WTC11 (cell line): ENCODE measurements around the gene MYPOP. TPM values are rescaled to one million over a fixed set of nuclear protein-coding genes. Genes with fewer than 3 reads are reported as not detected.

Experiments
- ATAC-seq: fragments of 200-7000 bp; cut with Tn5 transposase; 2 replicates; pipeline ENCODE4 v1.10.0; 2021; ENCODE audit warnings: mild to moderate bottlenecking, moderate library complexity
- CTCF ChIA-PET: fragments of 300-600 bp; sonication (Branson Sonifier 250); formaldehyde crosslinking; loops from one replicate; lab custom pipeline; 2021; ENCODE audit warnings: antibody characterized with exemption; lab: Charles Lee
- POLR2A ChIA-PET: fragments of 350-600 bp; sonication (Branson Sonifier 250); formaldehyde crosslinking; loops from one replicate; lab custom pipeline; 2021; ENCODE audit warnings: antibody characterized with exemption; lab: Charles Lee
- DNase-seq: peaks from one replicate; pipeline ENCODE4 v3.0.0; 2021; ENCODE audit warnings: low spot score
- H3K27ac Mint-ChIP-seq: 2 replicates; pipeline ENCODE4 v1.8.0; 2021; ENCODE audit warnings: mixed read lengths
- H3K27me3 Mint-ChIP-seq: 2 replicates; pipeline ENCODE4 v1.8.0; 2021; ENCODE audit warnings: low read depth, mild to moderate bottlenecking, moderate library complexity, mixed read lengths
- H3K36me3 Mint-ChIP-seq: 2 replicates; pipeline ENCODE4 v1.8.0; 2021; ENCODE audit warnings: mixed read lengths
- H3K4me1 Mint-ChIP-seq: 2 replicates; pipeline ENCODE4 v1.8.0; 2022; ENCODE audit warnings: mixed read lengths
- H3K4me3 Mint-ChIP-seq: 2 replicates; pipeline ENCODE4 v1.8.0; 2021; ENCODE audit warnings: mild to moderate bottlenecking, moderate library complexity, mixed read lengths
- H3K9me3 Mint-ChIP-seq: 2 replicates; pipeline ENCODE4 v1.8.0; 2021; ENCODE audit warnings: mixed read lengths
- ATF1 ChIP-seq: sonication (generic); formaldehyde crosslinking; IDR thresholded peaks from 2 replicates; pipeline ENCODE4 v1.8.1; 2023; ENCODE audit warnings: mild to moderate bottlenecking, moderate library complexity, missing genetic modification reagents
- CREB1 ChIP-seq: sonication (generic); formaldehyde crosslinking; IDR thresholded peaks from 2 replicates; pipeline ENCODE4 v1.8.0; 2023; ENCODE audit warnings: mild to moderate bottlenecking, missing genetic modification reagents
- EMX1 ChIP-seq: fragments of 250-450 bp; sonication (Bioruptor Pico); IDR thresholded peaks from 2 replicates; pipeline ENCODE4 v1.8.0; 2021; ENCODE audit warnings: mild to moderate bottlenecking
- ESRRA ChIP-seq: sonication (generic); formaldehyde crosslinking; IDR thresholded peaks from 2 replicates; pipeline ENCODE4 v1.8.1; 2022; ENCODE audit warnings: mild to moderate bottlenecking, missing genetic modification reagents, borderline replicate concordance
- FOXP1 ChIP-seq: sonication (generic); formaldehyde crosslinking; IDR thresholded peaks from 2 replicates; pipeline ENCODE4 v1.8.0; 2022; ENCODE audit warnings: missing genetic modification reagents, mild to moderate bottlenecking, moderate library complexity, borderline replicate concordance
- GRHL2 ChIP-seq: fragments of 250-450 bp; sonication (Bioruptor Pico); IDR thresholded peaks from 2 replicates; pipeline ENCODE4 v1.8.0; 2022; ENCODE audit warnings: mild to moderate bottlenecking, moderate library complexity; ENCODE audit not compliant: insufficient replicate concordance, severe bottlenecking
- JUN ChIP-seq: sonication (generic); formaldehyde crosslinking; IDR thresholded peaks from 2 replicates; pipeline ENCODE4 v1.8.0; 2023; ENCODE audit warnings: mild to moderate bottlenecking, missing genetic modification reagents
- NFE2L1 ChIP-seq: sonication (generic); formaldehyde crosslinking; IDR thresholded peaks from 2 replicates; pipeline ENCODE4 v1.8.1; 2023; ENCODE audit warnings: missing genetic modification reagents
- NR2C2 ChIP-seq: sonication (generic); formaldehyde crosslinking; IDR thresholded peaks from 2 replicates; pipeline ENCODE4 v1.8.0; 2022; ENCODE audit warnings: mild to moderate bottlenecking, missing genetic modification reagents
- PRRX2 ChIP-seq: fragments of 250-450 bp; sonication (Bioruptor Pico); IDR thresholded peaks from 2 replicates; pipeline ENCODE4 v1.8.0; 2021; ENCODE audit warnings: mild to moderate bottlenecking
- RORB ChIP-seq: fragments of 250-450 bp; sonication (Bioruptor Pico); IDR thresholded peaks from 2 replicates; pipeline ENCODE4 v1.9.0; 2021; ENCODE audit warnings: mild to moderate bottlenecking
- TEAD4 ChIP-seq: sonication (generic); formaldehyde crosslinking; IDR thresholded peaks from 2 replicates; pipeline ENCODE4 v1.8.0; 2022; ENCODE audit warnings: mild to moderate bottlenecking, missing genetic modification reagents
- ZNF121 ChIP-seq: sonication (generic); formaldehyde crosslinking; IDR thresholded peaks from 2 replicates; pipeline ENCODE4 v1.8.0; 2023; ENCODE audit warnings: missing genetic modification reagents
- ZNF219 ChIP-seq: sonication (generic); formaldehyde crosslinking; IDR thresholded peaks from 2 replicates; pipeline ENCODE4 v1.8.0; 2023; ENCODE audit warnings: missing genetic modification reagents, mild to moderate bottlenecking, borderline replicate concordance
- ZNF317 ChIP-seq: sonication (generic); formaldehyde crosslinking; IDR thresholded peaks from 2 replicates; pipeline ENCODE4 v1.8.1; 2023; ENCODE audit warnings: low read depth, mild to moderate bottlenecking, moderate library complexity, missing genetic modification reagents, borderline replicate concordance
- total RNA-seq: library from RNA; stranded (reverse); gene quantifications from 3 replicates; pipeline ENCODE4 v1.2.3, GENCODE V29; 2021
- TF ChIP-seq, protein P1 (sequence below): sonication (generic); formaldehyde crosslinking; IDR thresholded peaks from 2 replicates; pipeline ENCODE4 v1.8.0; 2022; ENCODE audit warnings: missing genetic modification reagents
- TF ChIP-seq, protein P2 (sequence below): sonication (generic); formaldehyde crosslinking; IDR thresholded peaks from 2 replicates; pipeline ENCODE4 v1.8.0; 2022; ENCODE audit warnings: mild to moderate bottlenecking, missing genetic modification reagents
- TF ChIP-seq, protein P3 (sequence below): sonication (generic); formaldehyde crosslinking; IDR thresholded peaks from 2 replicates; pipeline ENCODE4 v1.8.1; 2022; ENCODE audit warnings: low read depth, mild to moderate bottlenecking, moderate library complexity, missing genetic modification reagents, borderline replicate concordance
- TF ChIP-seq, protein P4 (sequence below): sonication (generic); formaldehyde crosslinking; IDR thresholded peaks from 2 replicates; pipeline ENCODE4 v1.8.0; 2022; ENCODE audit warnings: mild to moderate bottlenecking, missing genetic modification reagents
- TF ChIP-seq, protein P5 (sequence below): fragments of 250-450 bp; sonication (Bioruptor Pico); IDR thresholded peaks from 2 replicates; pipeline ENCODE4 v1.9.0; 2021; ENCODE audit warnings: moderate library complexity, mild to moderate bottlenecking, inconsistent platforms, borderline replicate concordance
- TF ChIP-seq, protein P6 (sequence below): fragments of 250-450 bp; sonication (Bioruptor Pico); IDR thresholded peaks from 2 replicates; pipeline ENCODE4 v2.1.2; 2022; ENCODE audit warnings: mild to moderate bottlenecking, moderate library complexity
- TF ChIP-seq, protein P7 (sequence below): sonication (generic); formaldehyde crosslinking; conservative IDR thresholded peaks from 2 replicates; pipeline ENCODE4 v1.8.1; 2023; ENCODE audit warnings: mild to moderate bottlenecking, low read depth, missing genetic modification reagents, moderate library complexity

MYPOP gene
- total RNA-seq, 1 experiment from 2014 or later, result 13.6 TPM

DNA sequence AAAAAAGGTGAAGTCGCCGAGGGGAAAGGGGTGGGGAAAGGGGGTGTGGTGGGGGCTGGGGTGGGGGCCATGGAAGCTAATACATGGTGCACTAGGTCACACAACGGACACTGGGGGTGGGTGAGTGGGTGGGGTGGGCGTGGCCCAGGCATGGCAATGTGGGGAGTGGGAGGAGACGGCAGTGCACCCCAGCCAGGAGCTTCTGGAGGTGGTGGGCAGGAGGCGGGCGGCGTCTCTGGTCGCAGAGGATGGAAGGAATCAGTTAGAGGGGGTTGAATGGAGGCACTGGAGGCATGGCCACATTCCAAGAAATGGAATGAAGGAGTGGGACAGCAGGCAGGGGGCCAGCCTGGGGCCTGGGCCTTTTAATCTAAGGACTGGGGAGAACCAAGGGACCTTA lies 31.3 kb upstream of the MYPOP start:
- H3K27ac Mint-ChIP-seq, result no peak overlapping the region
- H3K9me3 Mint-ChIP-seq, result no peaks in the 10 kb centered on the region
- peaks cover 18% of the 10 kb centered on the region; the same call in 1 of the 2 replicates for H3K4me1 Mint-ChIP-seq
- ATAC-seq (no peak), DNase-seq (no peak)
- ChIA-PET POLR2A (interaction anchor here (0.6 kb wide), 1 partner anchor 15 kb away, joined by 3 read pairs; no protein-coding TSS in a partner anchor), CTCF (interaction anchor here (1.1 kb wide), 1 partner anchor 33 kb away, joined by 3 read pairs; no protein-coding TSS in a partner anchor)
- H3K27me3 Mint-ChIP-seq, result peaks cover 81% of the 10 kb centered on the region
- H3K4me3 Mint-ChIP-seq, result no peak overlapping the region
- H3K36me3 Mint-ChIP-seq, result no peaks in the 10 kb centered on the region
- TF ChIP-seq ESRRA (CRISPR knock-in tag) (no peak), PRRX2 (CRISPR knock-in tag) (no peak), RORB (CRISPR knock-in tag) (no peak), CREB1 (no peak), JUN (CRISPR knock-in tag) (no peak), ZNF219 (CRISPR knock-in tag) (no peak)
- TF ChIP-seq, protein P1, sequence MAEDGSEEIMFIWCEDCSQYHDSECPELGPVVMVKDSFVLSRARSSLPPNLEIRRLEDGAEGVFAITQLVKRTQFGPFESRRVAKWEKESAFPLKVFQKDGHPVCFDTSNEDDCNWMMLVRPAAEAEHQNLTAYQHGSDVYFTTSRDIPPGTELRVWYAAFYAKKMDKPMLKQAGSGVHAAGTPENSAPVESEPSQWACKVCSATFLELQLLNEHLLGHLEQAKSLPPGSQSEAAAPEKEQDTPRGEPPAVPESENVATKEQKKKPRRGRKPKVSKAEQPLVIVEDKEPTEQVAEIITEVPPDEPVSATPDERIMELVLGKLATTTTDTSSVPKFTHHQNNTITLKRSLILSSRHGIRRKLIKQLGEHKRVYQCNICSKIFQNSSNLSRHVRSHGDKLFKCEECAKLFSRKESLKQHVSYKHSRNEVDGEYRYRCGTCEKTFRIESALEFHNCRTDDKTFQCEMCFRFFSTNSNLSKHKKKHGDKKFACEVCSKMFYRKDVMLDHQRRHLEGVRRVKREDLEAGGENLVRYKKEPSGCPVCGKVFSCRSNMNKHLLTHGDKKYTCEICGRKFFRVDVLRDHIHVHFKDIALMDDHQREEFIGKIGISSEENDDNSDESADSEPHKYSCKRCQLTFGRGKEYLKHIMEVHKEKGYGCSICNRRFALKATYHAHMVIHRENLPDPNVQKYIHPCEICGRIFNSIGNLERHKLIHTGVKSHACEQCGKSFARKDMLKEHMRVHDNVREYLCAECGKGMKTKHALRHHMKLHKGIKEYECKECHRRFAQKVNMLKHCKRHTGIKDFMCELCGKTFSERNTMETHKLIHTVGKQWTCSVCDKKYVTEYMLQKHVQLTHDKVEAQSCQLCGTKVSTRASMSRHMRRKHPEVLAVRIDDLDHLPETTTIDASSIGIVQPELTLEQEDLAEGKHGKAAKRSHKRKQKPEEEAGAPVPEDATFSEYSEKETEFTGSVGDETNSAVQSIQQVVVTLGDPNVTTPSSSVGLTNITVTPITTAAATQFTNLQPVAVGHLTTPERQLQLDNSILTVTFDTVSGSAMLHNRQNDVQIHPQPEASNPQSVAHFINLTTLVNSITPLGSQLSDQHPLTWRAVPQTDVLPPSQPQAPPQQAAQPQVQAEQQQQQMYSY, result no peak
- TF ChIP-seq, protein P2, sequence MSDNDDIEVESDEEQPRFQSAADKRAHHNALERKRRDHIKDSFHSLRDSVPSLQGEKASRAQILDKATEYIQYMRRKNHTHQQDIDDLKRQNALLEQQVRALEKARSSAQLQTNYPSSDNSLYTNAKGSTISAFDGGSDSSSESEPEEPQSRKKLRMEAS (CRISPR knock-in tag), result no peak
- TF ChIP-seq, protein P3, sequence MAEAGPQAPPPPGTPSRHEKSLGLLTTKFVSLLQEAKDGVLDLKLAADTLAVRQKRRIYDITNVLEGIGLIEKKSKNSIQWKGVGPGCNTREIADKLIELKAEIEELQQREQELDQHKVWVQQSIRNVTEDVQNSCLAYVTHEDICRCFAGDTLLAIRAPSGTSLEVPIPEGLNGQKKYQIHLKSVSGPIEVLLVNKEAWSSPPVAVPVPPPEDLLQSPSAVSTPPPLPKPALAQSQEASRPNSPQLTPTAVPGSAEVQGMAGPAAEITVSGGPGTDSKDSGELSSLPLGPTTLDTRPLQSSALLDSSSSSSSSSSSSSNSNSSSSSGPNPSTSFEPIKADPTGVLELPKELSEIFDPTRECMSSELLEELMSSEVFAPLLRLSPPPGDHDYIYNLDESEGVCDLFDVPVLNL, result no peak
- TF ChIP-seq, protein P4, sequence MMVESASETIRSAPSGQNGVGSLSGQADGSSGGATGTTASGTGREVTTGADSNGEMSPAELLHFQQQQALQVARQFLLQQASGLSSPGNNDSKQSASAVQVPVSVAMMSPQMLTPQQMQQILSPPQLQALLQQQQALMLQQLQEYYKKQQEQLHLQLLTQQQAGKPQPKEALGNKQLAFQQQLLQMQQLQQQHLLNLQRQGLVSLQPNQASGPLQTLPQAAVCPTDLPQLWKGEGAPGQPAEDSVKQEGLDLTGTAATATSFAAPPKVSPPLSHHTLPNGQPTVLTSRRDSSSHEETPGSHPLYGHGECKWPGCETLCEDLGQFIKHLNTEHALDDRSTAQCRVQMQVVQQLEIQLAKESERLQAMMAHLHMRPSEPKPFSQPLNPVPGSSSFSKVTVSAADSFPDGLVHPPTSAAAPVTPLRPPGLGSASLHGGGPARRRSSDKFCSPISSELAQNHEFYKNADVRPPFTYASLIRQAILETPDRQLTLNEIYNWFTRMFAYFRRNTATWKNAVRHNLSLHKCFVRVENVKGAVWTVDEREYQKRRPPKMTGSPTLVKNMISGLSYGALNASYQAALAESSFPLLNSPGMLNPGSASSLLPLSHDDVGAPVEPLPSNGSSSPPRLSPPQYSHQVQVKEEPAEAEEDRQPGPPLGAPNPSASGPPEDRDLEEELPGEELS (CRISPR knock-in tag), result no peak

DNA sequence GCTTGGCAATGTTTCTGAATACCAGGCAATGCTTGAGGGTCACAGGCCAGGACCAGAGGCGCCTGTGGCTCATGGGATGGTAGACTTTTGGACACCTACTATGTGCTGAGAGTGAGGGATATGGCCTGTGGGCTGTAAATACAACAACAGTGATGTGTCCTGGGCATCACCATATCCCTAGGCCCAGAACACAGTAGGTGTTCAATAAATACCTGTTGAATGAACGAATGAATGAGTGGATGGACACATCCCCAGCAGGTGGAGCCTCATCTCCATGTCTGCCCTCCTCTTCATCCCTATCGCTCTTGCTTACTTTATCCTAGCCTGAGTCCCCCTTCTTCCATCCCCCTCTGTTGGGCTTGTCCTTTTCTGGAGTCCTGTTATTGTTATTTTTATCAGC lies 28.6 kb upstream of the MYPOP start:
- CTCF ChIA-PET, result interaction anchor here (0.8 to 2.6 kb wide), 6 partner anchors 9 to 146 kb away, joined by 3 to 9 read pairs (median 4); partner anchors contain the start of gene NOVA2
- Mint-ChIP-seq H3K36me3 (no peaks in the 10 kb centered on the region), H3K9me3 (no peaks in the 10 kb centered on the region), H3K4me3 (no peak overlapping the region), H3K27me3 (peaks cover 83% of the 10 kb centered on the region), H3K4me1 (peaks cover 21% of the 10 kb centered on the region), H3K27ac (no peak overlapping the region)
- ATAC-seq (no peak), DNase-seq (no peak)
- POLR2A ChIA-PET, result interaction anchor here (0.9 kb wide), 1 partner anchor 86 kb away, joined by 3 read pairs; no protein-coding TSS in a partner anchor
- TF ChIP-seq GRHL2 (CRISPR knock-in tag) (no peak), ZNF121 (no peak), TEAD4 (no peak), NR2C2 (CRISPR knock-in tag) (no peak), ATF1 (CRISPR knock-in tag) (no peak), FOXP1 (CRISPR knock-in tag) (no peak), EMX1 (CRISPR knock-in tag) (no peak), NFE2L1 (CRISPR knock-in tag) (no peak), ZNF317 (no peak)
- TF ChIP-seq, protein P5, sequence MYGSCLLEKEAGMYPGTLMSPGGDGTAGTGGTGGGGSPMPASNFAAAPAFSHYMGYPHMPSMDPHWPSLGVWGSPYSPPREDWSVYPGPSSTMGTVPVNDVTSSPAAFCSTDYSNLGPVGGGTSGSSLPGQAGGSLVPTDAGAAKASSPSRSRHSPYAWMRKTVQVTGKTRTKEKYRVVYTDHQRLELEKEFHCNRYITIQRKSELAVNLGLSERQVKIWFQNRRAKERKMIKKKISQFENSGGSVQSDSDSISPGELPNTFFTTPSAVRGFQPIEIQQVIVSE (CRISPR knock-in tag), result no peak
- TF ChIP-seq, protein P6, sequence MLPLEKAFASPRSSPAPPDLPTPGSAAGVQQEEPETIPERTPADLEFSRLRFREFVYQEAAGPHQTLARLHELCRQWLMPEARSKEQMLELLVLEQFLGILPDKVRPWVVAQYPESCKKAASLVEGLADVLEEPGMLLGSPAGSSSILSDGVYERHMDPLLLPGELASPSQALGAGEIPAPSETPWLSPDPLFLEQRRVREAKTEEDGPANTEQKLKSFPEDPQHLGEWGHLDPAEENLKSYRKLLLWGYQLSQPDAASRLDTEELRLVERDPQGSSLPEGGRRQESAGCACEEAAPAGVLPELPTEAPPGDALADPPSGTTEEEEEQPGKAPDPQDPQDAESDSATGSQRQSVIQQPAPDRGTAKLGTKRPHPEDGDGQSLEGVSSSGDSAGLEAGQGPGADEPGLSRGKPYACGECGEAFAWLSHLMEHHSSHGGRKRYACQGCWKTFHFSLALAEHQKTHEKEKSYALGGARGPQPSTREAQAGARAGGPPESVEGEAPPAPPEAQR (CRISPR knock-in tag), result no peak
- TF ChIP-seq, protein P7, sequence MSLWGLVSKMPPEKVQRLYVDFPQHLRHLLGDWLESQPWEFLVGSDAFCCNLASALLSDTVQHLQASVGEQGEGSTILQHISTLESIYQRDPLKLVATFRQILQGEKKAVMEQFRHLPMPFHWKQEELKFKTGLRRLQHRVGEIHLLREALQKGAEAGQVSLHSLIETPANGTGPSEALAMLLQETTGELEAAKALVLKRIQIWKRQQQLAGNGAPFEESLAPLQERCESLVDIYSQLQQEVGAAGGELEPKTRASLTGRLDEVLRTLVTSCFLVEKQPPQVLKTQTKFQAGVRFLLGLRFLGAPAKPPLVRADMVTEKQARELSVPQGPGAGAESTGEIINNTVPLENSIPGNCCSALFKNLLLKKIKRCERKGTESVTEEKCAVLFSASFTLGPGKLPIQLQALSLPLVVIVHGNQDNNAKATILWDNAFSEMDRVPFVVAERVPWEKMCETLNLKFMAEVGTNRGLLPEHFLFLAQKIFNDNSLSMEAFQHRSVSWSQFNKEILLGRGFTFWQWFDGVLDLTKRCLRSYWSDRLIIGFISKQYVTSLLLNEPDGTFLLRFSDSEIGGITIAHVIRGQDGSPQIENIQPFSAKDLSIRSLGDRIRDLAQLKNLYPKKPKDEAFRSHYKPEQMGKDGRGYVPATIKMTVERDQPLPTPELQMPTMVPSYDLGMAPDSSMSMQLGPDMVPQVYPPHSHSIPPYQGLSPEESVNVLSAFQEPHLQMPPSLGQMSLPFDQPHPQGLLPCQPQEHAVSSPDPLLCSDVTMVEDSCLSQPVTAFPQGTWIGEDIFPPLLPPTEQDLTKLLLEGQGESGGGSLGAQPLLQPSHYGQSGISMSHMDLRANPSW (CRISPR knock-in tag), result no peak
